ENCODE data around the gene SRBD1.

DNA sequence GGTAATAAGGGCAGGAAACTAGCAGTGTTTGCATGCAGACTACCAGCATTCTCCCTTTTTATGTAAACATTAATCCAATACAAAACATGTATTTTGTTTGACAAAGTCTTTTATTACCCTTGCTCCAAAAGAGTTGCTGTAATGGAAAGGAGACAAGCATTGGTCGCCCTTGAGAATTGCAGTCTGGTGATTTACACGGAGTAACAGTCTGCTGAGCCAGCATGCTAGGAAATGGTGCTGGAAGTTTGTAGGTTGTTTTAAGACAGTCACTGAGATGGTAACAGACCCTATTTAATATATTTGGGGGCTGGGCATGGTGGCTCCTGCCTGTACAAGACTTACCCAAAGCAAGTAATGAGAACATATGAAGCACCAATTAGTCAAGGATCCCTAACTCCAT lies 37.6 kb upstream of the SRBD1 start:
- no peak for TF ChIP-seq CTCF (conservative IDR thresholded peaks at IDR 0.05 in 1 of 2, IDR thresholded peaks at IDR 0.05 in 1 of 2; ENCODE audit: low read depth in 1 of 2, low read length in 2 of 2)
- TF ChIP-seq EZH2 (IDR thresholded peaks at IDR 0.05; ENCODE audit: low read length, missing control alignments) = no peak

Measured in fibroblast of lung (primary cell).